ENCODE measurements around the gene CACNA2D3. TPM values are rescaled to one million over a fixed set of nuclear protein-coding genes. Genes with fewer than 3 reads are reported as not detected.

The CACNA2D3 gene
- total RNA-seq, 2 experiments from 2014 or later = not detected

- no TSS peak for BruUV-seq (replicated peaks)
- CTCF ChIA-PET (ENCODE audit: unreplicated experiment) = no interaction called here
- no peaks in the 10 kb centered on the region for H3K9me2 ChIP-seq (ENCODE audit: insufficient read depth, low read length)
- no peak overlapping the region for H3K27ac ChIP-seq (ENCODE audit: low read depth, low read length, poor library complexity, severe bottlenecking)
- DNase-seq (ENCODE audit: low spot score) = no peak
- H3K4me1 ChIP-seq (ENCODE audit: insufficient read depth, low read length, poor library complexity, severe bottlenecking) = no peaks in the 10 kb centered on the region
- intact Hi-C loops (cut with micrococcal nuclease; ENCODE audit: unreplicated experiment) = no loop called here
- TF ChIP-seq EZH2phosphoT487 (IDR thresholded peaks at IDR 0.05; ENCODE audit: borderline replicate concordance, low read depth, low read length) (no peak), CTCF (conservative IDR thresholded peaks at IDR 0.05; ENCODE audit: low read length) (no peak)
- no peaks in the 10 kb centered on the region for H3K9me3 ChIP-seq (ENCODE audit: low read length)
- H4K20me1 ChIP-seq (ENCODE audit: insufficient read depth, low read length) = no peaks in the 10 kb centered on the region
- H2AFZ ChIP-seq (ENCODE audit: low read length) = no peak overlapping the region
- H3K36me3 ChIP-seq (ENCODE audit: insufficient read depth, low read length) = no peaks in the 10 kb centered on the region
- H3K4me3 ChIP-seq (ENCODE audit: low read depth, low read length, poor library complexity, severe bottlenecking) = no peak overlapping the region
- POLR2A ChIA-PET = interaction anchor here (1.4 kb wide), 1 partner anchor 9 kb away, joined by 5 read pairs; no protein-coding TSS in a partner anchor
- H3K79me2 ChIP-seq (ENCODE audit: insufficient read depth, low read depth, low read length) = no peaks in the 10 kb centered on the region
- no peak overlapping the region for H3K4me2 ChIP-seq (ENCODE audit: low read length)
These were observed 28.7 kb upstream of the CACNA2D3 start for GRCh38 chr3:54093491-54094248.

- no peak overlapping the region for H3K4me3 ChIP-seq (ENCODE audit: low read depth, low read length, poor library complexity, severe bottlenecking)
- TF ChIP-seq EZH2phosphoT487 (IDR thresholded peaks at IDR 0.05; ENCODE audit: borderline replicate concordance, low read depth, low read length) = no peak
- TF ChIP-seq CTCF (conservative IDR thresholded peaks at IDR 0.05; ENCODE audit: low read length) = no peak
- H3K9me3 ChIP-seq (ENCODE audit: low read length) = no peaks in the 10 kb centered on the region
- H2AFZ ChIP-seq (ENCODE audit: low read length) = no peak overlapping the region
- no peak for DNase-seq (ENCODE audit: low spot score)
- POLR2A ChIA-PET = no interaction called here
- no peak overlapping the region for H3K4me2 ChIP-seq (ENCODE audit: low read length)
- no peaks in the 10 kb centered on the region for H3K4me1 ChIP-seq (ENCODE audit: insufficient read depth, low read length, poor library complexity, severe bottlenecking)
- H3K79me2 ChIP-seq (ENCODE audit: insufficient read depth, low read depth, low read length) = no peaks in the 10 kb centered on the region
- H3K27ac ChIP-seq (ENCODE audit: low read depth, low read length, poor library complexity, severe bottlenecking) = no peak overlapping the region
- intact Hi-C loops (cut with micrococcal nuclease; ENCODE audit: unreplicated experiment) = no loop called here
- no peaks in the 10 kb centered on the region for H3K9me2 ChIP-seq (ENCODE audit: insufficient read depth, low read length)
- no peaks in the 10 kb centered on the region for H3K36me3 ChIP-seq (ENCODE audit: insufficient read depth, low read length)
- no TSS peak for BruUV-seq (replicated peaks)
- CTCF ChIA-PET (ENCODE audit: unreplicated experiment) = no interaction called here
- no peaks in the 10 kb centered on the region for H4K20me1 ChIP-seq (ENCODE audit: insufficient read depth, low read length)
These were observed 27.4 kb upstream of the CACNA2D3 start for GRCh38 chr3:54094926-54095325.

GRCh38 chr3:54099381-54099780 is 23.0 kb upstream of the CACNA2D3 start:
- TF ChIP-seq EZH2phosphoT487 (IDR thresholded peaks at IDR 0.05; ENCODE audit: borderline replicate concordance, low read depth, low read length) (no peak), CTCF (conservative IDR thresholded peaks at IDR 0.05; ENCODE audit: low read length) (no peak)
- H3K79me2 ChIP-seq (ENCODE audit: insufficient read depth, low read depth, low read length) = no peaks in the 10 kb centered on the region
- no peak for DNase-seq (ENCODE audit: low spot score)
- H3K4me1 ChIP-seq (ENCODE audit: insufficient read depth, low read length, poor library complexity, severe bottlenecking) = no peaks in the 10 kb centered on the region
- H4K20me1 ChIP-seq (ENCODE audit: insufficient read depth, low read length) = no peaks in the 10 kb centered on the region
- intact Hi-C loops (cut with micrococcal nuclease; ENCODE audit: unreplicated experiment) = no loop called here
- no peak overlapping the region for H2AFZ ChIP-seq (ENCODE audit: low read length)
- H3K27ac ChIP-seq (ENCODE audit: low read depth, low read length, poor library complexity, severe bottlenecking) = no peak overlapping the region
- no peak overlapping the region for H3K4me3 ChIP-seq (ENCODE audit: low read depth, low read length, poor library complexity, severe bottlenecking)
- no TSS peak for BruUV-seq (replicated peaks)
- H3K9me3 ChIP-seq (ENCODE audit: low read length) = no peaks in the 10 kb centered on the region
- no peak overlapping the region for H3K4me2 ChIP-seq (ENCODE audit: low read length)
- ChIA-PET CTCF (ENCODE audit: unreplicated experiment) (no interaction called here), POLR2A (interaction anchor here (0.6 kb wide), 1 partner anchor 10 kb away, joined by 4 read pairs; no protein-coding TSS in a partner anchor)
- no peaks in the 10 kb centered on the region for H3K9me2 ChIP-seq (ENCODE audit: insufficient read depth, low read length)
- no peaks in the 10 kb centered on the region for H3K36me3 ChIP-seq (ENCODE audit: insufficient read depth, low read length)
